ENCODE measurements around the gene FAM170B. TPM values are rescaled to one million over a fixed set of nuclear protein-coding genes. Genes with fewer than 3 reads are reported as not detected.

FAM170B gene
- total and polyA plus RNA-seq, 2 donors (not counting 3 experiments of a cell fraction or from before 2014, with no cell fraction given) = not detected

- Histone ChIP-seq H3K36me3 (ENCODE audit: control insufficient read depth in 2 of 2, extremely low read depth in 1 of 2, insufficient read depth in 2 of 2, low read length in 2 of 2) (no peaks in the 10 kb centered on the region), H3K9me1 (replicated peaks; ENCODE audit: control insufficient read depth, extremely low read depth, insufficient read depth, low read length) (no peaks in the 10 kb centered on the region), H3K4me1 (ENCODE audit: control insufficient read depth, extremely low read depth, insufficient read depth, low read length) (no peaks in the 10 kb centered on the region), H3K79me2 (ENCODE audit: control insufficient read depth, insufficient read depth, low read length) (no peaks in the 10 kb centered on the region), H3K27ac (ENCODE audit: insufficient read depth, low read depth, low read length) (no peak overlapping the region), H3K9me3 (replicated peaks; ENCODE audit: control insufficient read depth, insufficient read depth, low read length) (no peaks in the 10 kb centered on the region), H2AFZ (ENCODE audit: low read depth, low read length) (no peak overlapping the region), H3K27me3 (ENCODE audit: control insufficient read depth in 2 of 2, insufficient read depth in 2 of 2, low read length in 2 of 2) (peaks cover 0 to 4% of the 10 kb centered on the region in 2 experiments), H4K20me1 (replicated peaks; ENCODE audit: control insufficient read depth, extremely low read depth, insufficient read depth, low read length) (no peaks in the 10 kb centered on the region), H3K9ac (replicated peaks; ENCODE audit: extremely low read depth, insufficient read depth, low read length) (no peak overlapping the region), H3K4me3 (replicated peaks in 1 of 3; ENCODE audit: insufficient read depth in 1 of 3, low read depth in 1 of 3, low read length in 3 of 3) (no peak overlapping the region), H3K4me2 (ENCODE audit: insufficient read depth, low read length) (no peak overlapping the region)
- FAIRE-seq (no peak), DNase-seq (ENCODE audit: low read depth, low spot score) (no peak)
- dilution Hi-C loops (cut with MboI; ENCODE audit: extremely low pct_ligation_motif_present, low sequenced_read_pairs) = no loop called here
- intact Hi-C loops (cut with micrococcal nuclease) = no loop called here
- ChIA-PET POLR2A (no interaction called here), CTCF (interaction anchor here (0.6 kb wide), 1 partner anchor 509 kb away, joined by 3 read pairs; no protein-coding TSS in a partner anchor)
- no TSS peak for BruUV-seq (replicated peaks)
- TF ChIP-seq FOS (IDR thresholded peaks at IDR 0.05; ENCODE audit: borderline replicate concordance, insufficient read depth, low read length) (no peak), MYC (IDR thresholded peaks at IDR 0.05; ENCODE audit: low read depth, low read length) (no peak), GATA2 (IDR thresholded peaks at IDR 0.05; ENCODE audit: insufficient read depth, insufficient read length, low read depth, low read length) (no peak), JUN (IDR thresholded peaks at IDR 0.05; ENCODE audit: borderline replicate concordance, insufficient read depth, insufficient read length, low read depth) (no peak)
These were observed 33.8 kb upstream of the FAM170B start for GRCh38 chr10:49167425-49168170.

DNA sequence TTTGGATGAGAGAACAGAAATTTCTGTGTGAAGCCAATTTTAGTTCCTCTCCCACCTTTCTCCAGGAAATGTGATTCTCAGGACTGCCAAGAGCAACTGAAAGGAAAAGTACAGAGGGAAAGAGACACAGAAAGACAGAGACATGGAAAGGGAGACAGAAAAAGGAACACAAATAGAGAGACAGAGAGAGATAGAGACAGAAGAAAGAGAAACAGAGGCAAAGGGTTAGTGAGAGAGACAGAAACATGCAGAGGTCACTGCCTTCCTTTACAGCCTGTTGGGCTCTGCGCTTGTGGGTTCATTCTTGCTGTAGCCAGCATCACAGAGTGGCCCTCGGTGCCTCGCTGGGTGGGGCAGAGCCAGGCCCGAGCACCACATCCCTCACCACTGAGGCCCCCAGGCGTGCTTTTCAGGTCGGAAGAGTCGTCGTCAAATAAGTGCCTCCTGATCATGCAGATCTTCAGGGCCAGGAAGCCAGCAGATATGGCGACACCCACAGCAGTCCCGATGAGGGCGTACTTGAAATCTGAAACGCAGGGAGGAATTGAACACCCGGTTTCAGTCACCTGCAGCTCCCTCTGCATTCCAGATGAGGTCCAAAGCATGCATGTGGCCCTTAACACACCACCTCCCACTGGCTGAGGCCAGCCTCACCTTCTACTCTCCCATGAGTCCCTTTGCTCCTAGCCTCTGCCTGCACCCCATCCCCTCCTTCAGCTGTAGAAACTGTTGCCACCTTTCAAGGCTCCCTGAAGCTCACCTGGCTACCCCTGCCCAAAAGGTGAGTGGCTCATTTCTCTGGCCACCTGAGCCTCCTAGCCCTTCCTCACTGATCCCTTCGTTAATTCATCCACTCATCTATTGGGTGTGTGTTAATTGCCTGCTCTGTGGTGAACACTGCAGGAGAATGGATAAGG is 32.9 kb upstream of the FAM170B start:
- Histone ChIP-seq H2AFZ (ENCODE audit: low read depth, low read length) (no peak overlapping the region), H3K4me1 (ENCODE audit: control insufficient read depth, extremely low read depth, insufficient read depth, low read length) (no peaks in the 10 kb centered on the region), H3K4me3 (replicated peaks in 1 of 3; ENCODE audit: insufficient read depth in 1 of 3, low read depth in 1 of 3, low read length in 3 of 3) (no peak overlapping the region), H3K36me3 (ENCODE audit: control insufficient read depth in 2 of 2, extremely low read depth in 1 of 2, insufficient read depth in 2 of 2, low read length in 2 of 2) (no peaks in the 10 kb centered on the region), H3K9ac (replicated peaks; ENCODE audit: extremely low read depth, insufficient read depth, low read length) (no peak overlapping the region), H3K9me3 (replicated peaks; ENCODE audit: control insufficient read depth, insufficient read depth, low read length) (no peaks in the 10 kb centered on the region), H3K27ac (ENCODE audit: insufficient read depth, low read depth, low read length) (no peak overlapping the region), H4K20me1 (replicated peaks; ENCODE audit: control insufficient read depth, extremely low read depth, insufficient read depth, low read length) (no peaks in the 10 kb centered on the region), H3K27me3 (ENCODE audit: control insufficient read depth in 2 of 2, insufficient read depth in 2 of 2, low read length in 2 of 2) (no peaks in the 10 kb centered on the region), H3K79me2 (ENCODE audit: control insufficient read depth, insufficient read depth, low read length) (no peaks in the 10 kb centered on the region), H3K9me1 (replicated peaks; ENCODE audit: control insufficient read depth, extremely low read depth, insufficient read depth, low read length) (no peaks in the 10 kb centered on the region), H3K4me2 (ENCODE audit: insufficient read depth, low read length) (no peak overlapping the region)
- TF ChIP-seq MAX (IDR thresholded peaks at IDR 0.05; ENCODE audit: insufficient read depth, insufficient read length) = no peak
- no peak for FAIRE-seq
- CTCF ChIA-PET = no interaction called here
- POLR2A ChIA-PET = no interaction called here
- BruUV-seq (replicated peaks) = no TSS peak
- dilution Hi-C loops (cut with MboI; ENCODE audit: extremely low pct_ligation_motif_present, low sequenced_read_pairs) = no loop called here
- intact Hi-C loops (cut with micrococcal nuclease) = no loop called here
- no peak for DNase-seq (ENCODE audit: low read depth, low spot score)

All from endothelial cell of umbilical vein (primary cell).